SIG-M5 treated with dmso at 0.1 percent for 504 hours (cell line): ENCODE data around the gene SCIN.
"Not testable (repeated sequence)": the region's sequence is repeated elsewhere in the genome, so short reads cannot be mapped to it uniquely, and the experiment has no call there.

Source experiments
- DNase-seq: peaks from one replicate; lab custom pipeline; 2025; ENCODE audit not compliant: unreplicated experiment; lab: John Stamatoyannopoulos, UW

SCIN gene

DNA sequence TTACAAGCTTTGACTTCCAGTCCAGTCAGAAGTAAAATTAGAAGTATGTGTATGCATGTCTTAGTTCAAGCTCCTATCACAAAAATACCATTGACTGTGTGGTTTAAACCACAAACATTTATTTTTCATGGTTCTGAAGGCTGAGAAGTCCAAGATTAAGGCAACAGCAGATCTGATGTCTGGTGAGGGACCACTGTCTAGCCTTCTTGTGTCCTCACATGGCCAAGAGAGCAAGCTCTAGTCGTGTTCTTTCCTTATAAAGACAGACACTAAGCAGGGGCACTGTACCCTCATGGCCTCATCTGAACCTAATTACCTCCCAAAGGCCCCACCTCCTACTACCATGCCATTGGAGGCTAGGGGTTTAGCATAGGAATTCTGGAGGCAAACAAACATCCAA lies 75.6 kb downstream of the SCIN start:
- no peak for DNase-seq

DNA sequence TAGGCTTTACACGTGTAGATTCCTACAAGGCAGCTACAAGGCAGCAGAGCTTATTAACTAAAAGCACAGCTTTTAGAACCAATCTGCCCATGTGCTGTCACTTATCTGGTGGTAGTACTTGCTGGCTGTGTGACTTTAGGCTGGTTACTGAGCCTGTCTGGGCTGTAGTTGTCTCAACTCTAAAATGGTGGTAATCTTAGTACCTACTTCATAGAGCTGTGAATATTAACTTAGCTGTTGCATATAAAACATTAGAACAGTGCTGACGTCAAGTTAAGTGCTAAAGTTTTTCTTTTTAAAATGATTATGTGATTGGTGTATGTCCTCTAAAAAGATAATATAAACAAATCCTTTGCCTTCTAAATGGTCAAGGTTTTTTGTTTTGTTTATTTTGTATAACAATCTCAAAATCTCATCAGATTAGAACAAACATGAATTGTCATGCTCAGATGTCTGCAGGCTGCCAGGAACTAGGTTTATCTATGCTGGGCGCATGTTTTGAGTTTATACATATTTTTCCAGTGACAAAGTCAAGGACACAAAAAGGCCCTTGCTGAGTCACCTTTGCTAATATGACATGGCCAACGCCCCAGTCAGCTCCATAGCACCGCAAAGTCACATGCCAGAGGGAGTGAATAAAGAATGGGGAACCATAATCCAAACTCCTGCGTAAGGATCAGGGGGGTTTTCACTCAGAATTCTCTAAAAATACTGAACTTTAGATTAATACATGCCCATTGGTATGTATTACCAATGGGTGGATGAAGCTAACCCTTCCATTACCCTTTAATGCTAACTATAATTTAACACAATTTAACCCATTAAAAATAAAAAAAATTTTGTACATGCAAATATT lies 77.1 kb downstream of the SCIN start:
- peak; percentile 52 for DNase-seq

- no peak for DNase-seq
These were observed 78.3 kb downstream of the SCIN start for GRCh38 chr7:12648704-12649261.

- DNase-seq = peak; percentile 36
These were observed 78.8 kb downstream of the SCIN start for GRCh38 chr7:12649348-12649747.

- no peak for DNase-seq
These were observed 79.6 kb downstream of the SCIN start for GRCh38 chr7:12650080-12650479.

DNA sequence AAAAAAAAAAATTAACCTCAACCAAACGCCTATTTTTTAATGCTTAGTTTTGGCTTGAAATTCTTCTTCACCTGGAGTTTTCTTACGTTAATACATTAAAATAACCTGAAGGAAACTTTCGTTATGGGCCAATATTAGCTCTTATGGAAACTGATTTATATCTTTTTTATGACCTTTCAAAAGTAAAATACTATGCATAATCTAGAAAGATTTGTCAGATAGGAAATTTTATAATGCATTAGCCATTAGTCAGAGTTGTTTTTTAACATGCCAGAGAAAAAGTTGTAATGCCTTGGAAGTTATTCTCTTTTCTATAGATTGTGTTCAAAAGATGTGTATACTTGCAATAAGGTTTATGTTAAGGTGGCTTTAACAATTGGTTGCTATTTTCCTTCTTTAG lies 82.6 kb downstream of the SCIN start:
- no peak for DNase-seq

DNA sequence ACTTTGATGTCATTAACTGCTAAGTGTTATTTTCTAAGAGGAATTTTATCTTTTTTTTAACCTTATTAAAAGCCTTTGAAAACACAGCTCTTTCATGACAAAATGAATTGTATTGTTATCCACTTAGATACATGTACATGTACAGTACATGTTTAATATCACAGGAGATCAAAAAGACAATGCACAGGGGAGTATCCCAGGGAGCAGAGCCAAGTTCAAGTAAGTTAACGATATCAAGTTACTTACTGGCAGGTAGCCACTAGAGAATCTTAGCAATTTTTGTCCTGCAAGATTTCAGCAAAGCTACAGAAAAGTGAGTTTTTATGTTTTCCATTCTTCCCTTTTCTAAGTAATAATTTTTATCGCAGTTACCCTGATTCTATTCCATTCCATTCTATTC lies 83.0 kb downstream of the SCIN start:
- no peak for DNase-seq

DNA sequence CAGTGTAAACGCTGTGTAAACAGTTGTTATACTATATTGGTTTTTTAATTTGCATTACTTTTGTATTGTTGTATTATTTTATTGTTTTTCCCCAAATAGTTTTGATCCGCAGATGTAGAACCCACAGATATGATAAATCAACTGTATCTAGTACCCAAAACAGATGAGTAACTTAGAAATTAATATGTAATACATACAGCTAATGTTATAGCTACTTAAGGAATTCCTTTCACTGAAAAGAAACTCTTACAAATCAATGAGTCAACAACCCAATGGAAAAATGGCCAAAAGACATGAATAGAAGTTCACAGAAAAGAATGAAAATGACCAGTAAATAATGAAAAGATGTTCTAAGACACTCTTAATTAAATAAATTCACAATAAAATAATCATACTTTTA lies 84.6 kb downstream of the SCIN start:
- DNase-seq = no peak

DNA sequence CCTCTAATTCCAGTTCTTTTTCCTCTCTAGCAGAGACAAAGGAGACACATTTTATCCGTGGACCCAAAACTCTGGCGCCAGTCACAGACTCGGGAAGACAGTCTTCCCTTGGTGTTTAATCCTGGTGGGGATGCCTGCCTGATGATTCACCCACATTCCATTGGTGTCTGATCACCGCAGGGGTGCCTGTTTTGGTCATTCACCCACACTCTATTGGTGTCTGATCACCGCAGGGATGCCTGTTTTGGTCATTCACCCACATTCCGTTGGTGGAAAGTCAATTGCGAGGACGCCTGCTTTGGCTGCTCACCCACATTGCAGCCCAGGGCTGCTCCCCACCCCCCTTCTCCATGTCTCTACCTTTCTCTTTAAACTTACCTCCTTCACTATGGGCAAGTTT lies 89.9 kb downstream of the SCIN start:
- not testable (repeated sequence) for DNase-seq

DNA sequence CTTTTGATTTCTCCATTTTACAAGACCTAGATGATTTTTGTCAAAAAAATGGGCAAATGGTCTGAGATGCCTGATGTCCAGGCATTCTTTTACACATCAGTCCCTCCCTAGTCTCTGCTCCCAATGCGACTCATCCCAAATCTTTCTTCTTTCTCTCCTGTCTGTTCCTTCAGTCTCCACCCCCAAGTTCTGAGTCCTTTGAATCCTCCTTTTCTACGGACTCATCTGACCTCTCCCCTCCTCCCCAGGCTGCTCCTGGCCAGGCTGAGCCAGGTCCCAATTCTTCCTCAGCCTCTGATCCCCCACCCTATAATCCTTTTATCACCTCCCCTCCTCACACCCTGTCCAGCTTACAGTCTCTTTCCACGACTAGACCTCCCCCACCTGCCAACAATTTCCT lies 90.5 kb downstream of the SCIN start:
- DNase-seq = not testable (repeated sequence)

- DNase-seq = no peak
These were observed 91.1 kb downstream of the SCIN start for GRCh38 chr7:12661581-12661980.

DNA sequence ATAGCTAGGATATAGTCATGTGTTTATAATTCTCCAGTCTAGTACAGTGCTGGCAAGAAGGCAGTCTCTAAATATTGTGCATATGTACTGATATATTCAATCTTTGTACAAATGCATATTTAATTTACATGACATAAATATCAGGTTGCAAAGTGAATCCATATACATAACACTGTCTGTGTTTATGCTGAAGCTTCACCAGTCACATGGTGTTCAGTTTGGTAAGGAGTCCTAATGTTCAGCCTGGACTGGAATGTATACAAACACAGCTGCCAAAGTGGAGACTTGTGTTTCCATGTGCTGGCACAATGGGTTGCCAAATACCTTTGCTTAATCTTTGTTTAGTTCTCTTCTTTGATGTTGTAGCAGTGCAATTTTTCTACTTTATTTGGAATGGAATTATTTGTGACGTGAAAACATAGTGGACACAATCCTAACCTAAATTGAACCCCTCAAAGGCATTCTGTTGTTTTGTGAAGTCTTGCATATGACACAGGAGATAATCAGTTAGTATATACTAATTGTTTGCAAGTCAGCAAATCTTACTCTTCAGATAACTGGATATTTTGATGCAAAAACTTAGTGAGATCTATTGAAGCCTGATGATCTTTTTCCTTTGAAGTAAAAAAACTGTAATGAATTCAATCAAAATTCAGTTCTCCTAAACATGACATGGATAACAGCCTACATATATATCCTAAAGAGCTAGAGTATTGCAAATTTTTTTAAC lies 99.6 kb downstream of the SCIN start:
- no peak for DNase-seq

- DNase-seq = peak; percentile 75
These were observed 100.4 kb downstream of the SCIN start for GRCh38 chr7:12670743-12671520.

DNA sequence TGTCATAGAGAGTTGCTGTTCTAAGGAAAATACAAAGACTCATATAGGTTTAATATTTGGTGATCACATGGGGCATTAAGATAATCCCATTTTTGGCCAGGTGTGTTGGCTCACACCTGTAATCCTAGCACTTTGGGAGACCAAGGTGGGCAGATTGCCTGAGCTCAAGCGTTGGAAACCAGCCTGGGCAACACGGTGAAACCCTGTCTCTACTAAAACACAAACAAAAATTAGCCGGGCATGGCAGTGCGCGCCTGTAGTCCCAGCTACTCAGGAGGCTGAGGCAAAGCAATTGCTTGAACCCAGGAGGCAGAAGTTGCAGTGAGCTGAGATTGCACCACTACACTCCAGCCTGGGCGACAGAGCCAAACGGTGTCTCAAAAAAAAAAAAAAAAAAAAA lies 102.9 kb downstream of the SCIN start:
- DNase-seq = not testable (repeated sequence)

GRCh38 chr7:12674053-12674452 lies 103.5 kb downstream of the SCIN start:
- DNase-seq = no peak

- peak; percentile 81 for DNase-seq
These were observed 104.3 kb downstream of the SCIN start for GRCh38 chr7:12674861-12675260.

DNA sequence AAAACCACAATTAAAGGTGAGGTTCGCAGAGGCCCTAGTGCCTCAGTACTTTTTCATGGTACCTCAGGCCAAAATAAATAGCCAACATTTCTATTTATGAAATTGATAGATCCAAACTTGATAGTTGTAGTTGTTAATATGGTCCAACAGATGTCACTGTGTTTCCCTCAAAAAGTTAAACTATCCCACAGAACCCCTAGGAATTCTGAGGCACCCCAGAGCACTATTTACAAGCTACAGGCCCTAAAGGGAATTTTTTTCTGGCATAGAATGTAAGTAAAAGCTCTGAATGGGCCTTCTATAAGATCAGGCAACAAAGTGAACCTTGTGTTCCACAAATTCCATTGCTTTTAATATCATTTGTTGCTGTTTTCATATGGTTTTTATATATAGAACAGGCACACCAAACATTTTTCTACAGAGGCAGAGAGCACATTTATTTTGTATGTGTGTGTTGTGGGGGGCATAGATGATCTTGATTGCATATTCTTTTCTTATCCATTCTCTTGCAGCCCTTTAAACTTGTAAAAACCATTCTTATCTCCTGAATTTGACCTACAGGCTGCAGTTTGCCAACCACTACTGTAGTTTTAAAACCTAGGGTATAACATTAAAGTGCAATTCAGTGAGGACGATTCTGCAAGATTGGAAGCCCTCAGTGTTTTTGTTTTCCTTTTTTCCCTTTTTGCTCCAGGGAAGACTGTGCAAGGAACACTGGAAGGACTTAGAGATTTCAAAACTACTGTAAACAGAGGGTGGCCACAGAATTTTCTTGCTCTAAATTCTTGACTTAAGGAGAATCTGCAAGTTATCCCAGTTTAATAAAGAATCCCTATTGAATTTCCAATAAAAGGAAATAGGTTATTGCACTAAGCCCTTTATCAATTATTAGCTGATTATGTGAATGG lies 113.4 kb downstream of the SCIN start:
- DNase-seq = no peak

- no peak for DNase-seq
These were observed 114.2 kb downstream of the SCIN start for GRCh38 chr7:12684733-12685132.

DNA sequence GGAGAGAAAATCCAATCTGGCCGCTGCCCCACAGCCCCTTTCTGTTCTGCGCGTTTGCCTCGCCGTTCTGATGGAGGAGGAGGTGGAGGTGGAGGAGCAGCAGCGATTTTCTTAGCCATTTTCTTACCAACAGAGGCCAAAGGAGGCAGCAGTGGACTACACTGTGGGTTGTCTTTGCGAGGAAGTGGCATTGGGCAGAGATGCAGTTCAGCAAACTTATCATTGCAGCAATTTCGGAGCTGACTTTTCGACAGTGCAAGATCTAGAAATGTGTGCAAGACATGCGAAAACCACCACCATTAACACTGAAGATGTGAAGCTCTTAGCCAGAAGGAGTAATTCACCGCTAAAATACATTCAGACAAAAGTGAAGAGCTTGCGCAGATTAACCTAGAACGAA lies 115.0 kb downstream of the SCIN start:
- peak; percentile 79 for DNase-seq

GRCh38 chr7:12686234-12686890 lies 115.8 kb downstream of the SCIN start:
- DNase-seq = peak; percentile 94
